Trophoblast cell (in vitro differentiated cells and primary cell): ENCODE data around the gene FXN.
A peak's percentile ranks its signal among the peaks of the same experiment; 100 is the strongest.

Source experiments
- DNase-seq, 2 donors: peaks; one replicate each; pipeline ENCODE4 v3.0.0-alpha.2; 2016
- H2AFZ ChIP-seq: 2 replicates; pipeline ENCODE4 v1.6.1; 2013; ENCODE audit warnings: low read length, moderate library complexity, mild to moderate bottlenecking; ENCODE audit not compliant: insufficient read depth, poor library complexity
- H2AK5ac ChIP-seq: 2 replicates; pipeline ENCODE4 v1.6.1; 2013; ENCODE audit warnings: mild to moderate bottlenecking, low read length
- H2BK120ac ChIP-seq: 2 replicates; pipeline ENCODE4 v1.6.1; 2013; ENCODE audit warnings: low read length, mild to moderate bottlenecking, moderate library complexity; ENCODE audit not compliant: insufficient read depth, poor library complexity
- H2BK12ac ChIP-seq: 2 replicates; pipeline ENCODE4 v1.6.1; 2013; ENCODE audit warnings: mild to moderate bottlenecking, low read length, moderate library complexity
- H2BK5ac ChIP-seq: 2 replicates; pipeline ENCODE4 v1.6.1; 2013; ENCODE audit warnings: low read length, low read depth, moderate library complexity, mild to moderate bottlenecking; ENCODE audit not compliant: poor library complexity
- H3K14ac ChIP-seq: 2 replicates; pipeline ENCODE4 v1.6.1; 2013; ENCODE audit warnings: mild to moderate bottlenecking, low read length
- H3K18ac ChIP-seq: 2 replicates; pipeline ENCODE4 v1.6.1; 2013; ENCODE audit warnings: mild to moderate bottlenecking, low read length
- H3K23ac ChIP-seq: 2 replicates; pipeline ENCODE4 v1.6.1; 2013; ENCODE audit warnings: low read length
- H3K27ac ChIP-seq: 2 replicates; pipeline ENCODE4 v1.5.1; 2013; ENCODE audit warnings: low read depth, mild to moderate bottlenecking, inconsistent platforms, low read length, moderate library complexity
- H3K27me3 ChIP-seq: 2 replicates; pipeline ENCODE4 v1.6.1; 2013; ENCODE audit warnings: inconsistent platforms, mild to moderate bottlenecking, low read length, moderate library complexity; ENCODE audit not compliant: insufficient read depth
- H3K36me3 ChIP-seq, 2 experiments: 1 replicate in 1 of 2; 2 replicates in 1 of 2; pipeline ENCODE4 v1.6.1; 2013; ENCODE audit warnings: low read length in 2 of 2, mild to moderate bottlenecking in 2 of 2, moderate library complexity in 1 of 2; ENCODE audit not compliant: insufficient read depth in 2 of 2, control insufficient read depth in 1 of 2
- H3K4ac ChIP-seq: 2 replicates; pipeline ENCODE4 v1.6.1; 2013; ENCODE audit warnings: low read depth, mild to moderate bottlenecking, low read length, moderate library complexity
- H3K4me1 ChIP-seq, 2 experiments: 1 replicate in 1 of 2; 2 replicates in 1 of 2; pipeline ENCODE4 v1.6.1; 2013; ENCODE audit warnings: low read length in 2 of 2, mild to moderate bottlenecking in 2 of 2, moderate library complexity in 1 of 2; ENCODE audit not compliant: insufficient read depth in 2 of 2, control insufficient read depth in 1 of 2
- H3K4me2 ChIP-seq: 2 replicates; pipeline ENCODE4 v1.6.1; 2013; ENCODE audit warnings: inconsistent platforms, mild to moderate bottlenecking, low read length, moderate library complexity
- H3K4me3 ChIP-seq: 2 replicates; pipeline ENCODE4 v1.5.1; 2013; ENCODE audit warnings: mild to moderate bottlenecking, low read depth, low read length, inconsistent platforms
- H3K79me1 ChIP-seq: one replicate; pipeline ENCODE4 v1.6.1; 2013; ENCODE audit warnings: low read length
- H3K79me2 ChIP-seq: 2 replicates; pipeline ENCODE4 v1.6.1; 2013; ENCODE audit warnings: low read length, mild to moderate bottlenecking; ENCODE audit not compliant: control insufficient read depth, insufficient read depth, poor library complexity
- H3K9ac ChIP-seq: 2 replicates; pipeline ENCODE4 v1.6.1; 2013; ENCODE audit warnings: mild to moderate bottlenecking, low read length
- H3K9me3 ChIP-seq: 2 replicates; pipeline ENCODE4 v1.6.1; 2013; ENCODE audit warnings: low read depth, mild to moderate bottlenecking, control low read depth, inconsistent platforms, low read length; ENCODE audit not compliant: insufficient read depth
- H4K12ac ChIP-seq: 2 replicates; pipeline ENCODE4 v1.6.1; 2013; ENCODE audit warnings: low read depth, mild to moderate bottlenecking, low read length, moderate library complexity
- H4K8ac ChIP-seq: 2 replicates; pipeline ENCODE4 v1.6.1; 2013; ENCODE audit warnings: low read depth, mild to moderate bottlenecking, low read length, moderate library complexity
- H4K91ac ChIP-seq: one replicate; pipeline ENCODE4 v1.6.1; 2013; ENCODE audit warnings: low read depth, mild to moderate bottlenecking, low read length, moderate library complexity
- WGBS: extraction: QIAGEN DNeasy Blood & Tissue Kit; methylation state at CpG from one replicate; pipeline ENCODE4 v1.1.7; 2013; ENCODE audit warnings: missing lambda C conversion rate; ENCODE audit not compliant: insufficient read length, insufficient coverage; ENCODE audit errors: extremely low coverage; 5-methylcytosine and 5-hydroxymethylcytosine counted together

The FXN gene

DNA sequence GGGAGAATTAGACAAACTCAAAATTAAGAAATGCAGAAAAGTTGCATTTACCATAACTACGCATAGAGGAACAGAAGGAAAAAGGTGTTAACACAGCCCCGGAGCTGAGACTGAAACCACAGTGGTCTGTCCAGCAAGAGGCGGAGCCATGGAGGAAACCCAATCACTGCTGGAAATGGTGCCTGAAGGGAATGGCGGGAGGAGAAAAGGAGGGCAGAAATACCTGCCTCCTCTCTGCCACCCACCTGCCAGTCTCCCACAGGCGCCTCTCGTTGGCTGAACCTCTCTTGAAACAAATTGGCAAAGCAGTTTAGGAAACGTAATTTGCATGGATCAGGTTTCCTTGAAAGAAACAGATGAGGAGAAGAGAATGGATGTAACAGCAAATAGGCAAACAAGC is 11.9 kb upstream of the FXN start:
- Histone ChIP-seq H2AK5ac (no peak overlapping the region), H3K4ac (no peak overlapping the region), H4K8ac (no peak overlapping the region), H3K79me1 (no peaks in the 10 kb centered on the region), H3K18ac (no peak overlapping the region), H3K36me3 (no peaks in the 10 kb centered on the region), H3K79me2 (no peaks in the 10 kb centered on the region), H3K27ac (no peak overlapping the region), H2BK12ac (no peak overlapping the region), H2BK120ac (no peak overlapping the region), H3K4me3 (no peak overlapping the region), H3K14ac (no peak overlapping the region), H4K12ac (no peak overlapping the region), H4K91ac (no peak overlapping the region), H3K9ac (no peak overlapping the region), H2AFZ (no peak overlapping the region), H3K23ac (no peak overlapping the region), H2BK5ac (no peak overlapping the region), H3K9me3 (no peaks in the 10 kb centered on the region), H3K4me2 (no peak overlapping the region), H3K27me3 (no peaks in the 10 kb centered on the region), H3K4me1 (no peaks in the 10 kb centered on the region)
- DNase-seq: no peak
- no CpG with 5 or more reads among the region's 7 CpGs for WGBS

DNA sequence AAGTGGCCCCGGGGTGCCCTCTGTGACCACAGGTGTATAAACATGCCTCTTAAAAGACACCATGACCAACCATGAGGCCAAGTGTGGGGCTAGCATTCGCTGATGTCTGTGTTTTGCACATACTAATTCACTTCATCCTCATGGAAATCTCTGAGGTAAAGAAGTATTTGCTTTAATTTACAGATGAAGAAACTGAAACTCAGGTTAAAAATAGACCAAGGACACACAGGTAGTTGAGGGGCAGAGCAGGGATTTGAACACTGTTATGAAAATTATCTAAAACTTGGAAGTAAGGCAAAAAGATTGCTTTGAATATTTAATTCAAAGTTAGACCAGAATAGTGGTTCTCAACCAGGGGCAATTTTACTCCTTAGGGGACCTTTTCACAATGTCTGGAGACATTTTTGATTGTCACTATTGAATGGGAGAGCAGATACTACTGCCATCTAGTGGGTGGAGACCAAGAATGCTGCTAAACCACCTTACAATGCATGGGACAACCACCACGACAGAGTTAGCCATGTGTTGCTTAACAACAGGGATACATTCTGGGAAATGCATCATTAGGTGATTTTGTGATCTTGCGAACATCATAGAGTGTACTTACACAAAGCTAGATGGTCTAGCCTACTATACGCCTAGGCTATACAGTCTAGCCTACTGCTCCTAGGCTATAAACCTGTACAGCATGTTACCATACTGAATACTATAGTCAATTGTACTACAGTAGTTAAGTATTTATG is 8.0 kb upstream of the FXN start:
- Histone ChIP-seq H3K36me3 (no peaks in the 10 kb centered on the region), H3K27me3 (no peaks in the 10 kb centered on the region), H3K4ac (no peak overlapping the region), H2BK120ac (no peak overlapping the region), H3K4me2 (no peak overlapping the region), H4K91ac (no peak overlapping the region), H2AFZ (no peak overlapping the region), H3K18ac (no peak overlapping the region), H4K8ac (no peak overlapping the region), H3K4me1 (no peaks in the 10 kb centered on the region), H4K12ac (no peak overlapping the region), H3K14ac (no peak overlapping the region), H2BK5ac (no peak overlapping the region), H3K23ac (no peak overlapping the region), H3K4me3 (no peak overlapping the region), H3K79me1 (no peaks in the 10 kb centered on the region), H2BK12ac (no peak overlapping the region), H3K79me2 (no peaks in the 10 kb centered on the region), H3K9ac (no peak overlapping the region), H2AK5ac (no peak overlapping the region), H3K9me3 (no peaks in the 10 kb centered on the region), H3K27ac (no peak overlapping the region)
- peak; percentile 55 to 76 for DNase-seq
- WGBS: no CpG with 5 or more reads among the region's 5 CpGs

DNA sequence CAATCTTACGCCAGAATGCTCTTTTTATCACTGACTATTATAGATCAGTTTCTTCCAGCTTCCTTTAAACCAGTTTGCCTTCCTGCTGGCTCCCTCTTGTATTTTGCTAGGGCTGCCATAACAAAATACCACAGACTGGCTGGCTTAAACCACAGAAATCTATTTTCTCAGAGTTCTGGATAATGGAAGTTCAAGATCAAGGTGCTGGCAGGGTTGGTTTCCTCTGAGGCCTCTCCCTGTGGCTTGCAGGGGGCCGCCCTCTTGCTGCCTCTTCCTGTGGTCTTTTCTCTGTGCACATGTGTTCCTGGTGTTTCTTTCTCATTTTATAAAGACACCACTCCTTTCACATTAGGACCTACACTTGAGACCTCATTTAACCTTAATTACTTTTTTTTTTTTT is 6.8 kb upstream of the FXN start:
- H3K4me2 ChIP-seq: no peak overlapping the region
- no peaks in the 10 kb centered on the region for H3K79me1 ChIP-seq
- no peaks in the 10 kb centered on the region for H3K36me3 ChIP-seq
- H3K79me2 ChIP-seq: no peaks in the 10 kb centered on the region
- H3K4me3 ChIP-seq: no peak overlapping the region
- H2BK120ac ChIP-seq: no peak overlapping the region
- no peaks in the 10 kb centered on the region for H3K27me3 ChIP-seq
- no peak overlapping the region for H3K27ac ChIP-seq
- no peak overlapping the region for H4K12ac ChIP-seq
- no peak overlapping the region for H2BK5ac ChIP-seq
- H3K9me3 ChIP-seq: no peaks in the 10 kb centered on the region
- no peaks in the 10 kb centered on the region for H3K4me1 ChIP-seq
- WGBS: no CpG with 5 or more reads among the region's 2 CpGs
- H3K23ac ChIP-seq: no peak overlapping the region
- H2AFZ ChIP-seq: no peak overlapping the region
- no peak overlapping the region for H3K18ac ChIP-seq
- no peak for DNase-seq
- no peak overlapping the region for H3K9ac ChIP-seq
- no peak overlapping the region for H3K4ac ChIP-seq
- no peak overlapping the region for H4K91ac ChIP-seq
- H4K8ac ChIP-seq: no peak overlapping the region
- H3K14ac ChIP-seq: no peak overlapping the region
- no peak overlapping the region for H2BK12ac ChIP-seq
- H2AK5ac ChIP-seq: no peak overlapping the region

DNA sequence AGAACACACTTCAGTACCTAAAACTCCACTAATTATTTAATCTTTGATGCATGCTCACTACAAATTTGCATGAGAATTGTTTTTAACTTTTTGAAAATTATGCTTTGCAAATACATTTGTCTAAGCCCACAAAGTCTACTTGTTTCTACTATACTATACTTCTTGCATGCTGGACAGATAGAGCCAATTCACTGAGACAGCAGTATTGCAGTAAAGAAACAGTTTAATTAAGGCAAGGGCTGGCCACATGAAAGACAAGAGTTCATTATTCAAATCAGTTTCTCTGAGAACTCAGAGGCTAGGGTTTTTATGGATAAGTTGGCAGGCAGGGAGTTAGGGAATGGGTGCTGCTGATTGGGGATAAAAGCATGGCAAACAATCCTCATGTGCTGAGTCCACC is 6.0 kb upstream of the FXN start:
- Histone ChIP-seq H3K27ac (no peak overlapping the region), H3K79me1 (no peaks in the 10 kb centered on the region), H3K9ac (no peak overlapping the region), H2AFZ (no peak overlapping the region), H3K4ac (no peak overlapping the region), H3K18ac (no peak overlapping the region), H4K12ac (no peak overlapping the region), H3K79me2 (no peaks in the 10 kb centered on the region), H3K4me3 (no peak overlapping the region), H2BK120ac (no peak overlapping the region), H3K23ac (no peak overlapping the region), H2BK5ac (no peak overlapping the region), H3K9me3 (no peaks in the 10 kb centered on the region), H3K36me3 (no peaks in the 10 kb centered on the region), H3K4me2 (no peak overlapping the region), H2BK12ac (no peak overlapping the region), H3K4me1 (no peaks in the 10 kb centered on the region), H3K27me3 (no peaks in the 10 kb centered on the region), H4K8ac (no peak overlapping the region), H4K91ac (no peak overlapping the region), H3K14ac (no peak overlapping the region), H2AK5ac (no peak overlapping the region)
- DNase-seq: no peak
